ENCODE measurements around the gene CCNG1. TPM values are rescaled to one million over a fixed set of nuclear protein-coding genes. Genes with fewer than 3 reads are reported as not detected.

CCNG1 gene
- polyA plus RNA-seq, 1 experiment = 74.2 TPM

GRCh38 chr5:163433271-163433670 is 4.1 kb upstream of the CCNG1 start:
- CTCF ChIA-PET = interaction anchor here (1.1 kb wide), 1 partner anchor 25 kb away, joined by 3 read pairs; no protein-coding TSS in a partner anchor
- H3K36me3 ChIP-seq (ENCODE audit: control insufficient read depth, insufficient read depth, low read length) = no peaks in the 10 kb centered on the region
- POLR2A ChIA-PET = no interaction called here
- no peaks in the 10 kb centered on the region; the same call in 1 of the 2 replicates for H3K27me3 ChIP-seq (ENCODE audit: control insufficient read depth, insufficient read depth, low read length)
- DNase-seq (ENCODE audit: low read depth) = no peak
- no peak for TF ChIP-seq CTCF (IDR thresholded peaks at IDR 0.05; ENCODE audit: insufficient read depth, low read depth, low read length)
- no peak overlapping the region for H3K4me3 ChIP-seq (ENCODE audit: low read depth, low read length)

- TF ChIP-seq CTCF (IDR thresholded peaks at IDR 0.05; ENCODE audit: insufficient read depth, low read depth, low read length) = no peak
- CTCF ChIA-PET = interaction anchor here (0.6 to 1.1 kb wide), 2 partner anchors 13 to 26 kb away, joined by 3 read pairs; no protein-coding TSS in a partner anchor
- no peak for DNase-seq (ENCODE audit: low read depth)
- POLR2A ChIA-PET = no interaction called here
- Histone ChIP-seq H3K27me3 (ENCODE audit: control insufficient read depth, insufficient read depth, low read length) (no peaks in the 10 kb centered on the region; the same call in 1 of the 2 replicates), H3K36me3 (ENCODE audit: control insufficient read depth, insufficient read depth, low read length) (no peaks in the 10 kb centered on the region), H3K4me3 (ENCODE audit: low read depth, low read length) (no peak overlapping the region)
Measured at GRCh38 chr5:163434401-163434866, 3.0 kb upstream of the CCNG1 start.

GRCh38 chr5:163436515-163436914 is 880 bp upstream of the CCNG1 start:
- Histone ChIP-seq H3K27me3 (ENCODE audit: control insufficient read depth, insufficient read depth, low read length) (no peaks in the 10 kb centered on the region; the same call in 1 of the 2 replicates), H3K36me3 (ENCODE audit: control insufficient read depth, insufficient read depth, low read length) (no peaks in the 10 kb centered on the region; the same call in 1 of the 2 replicates), H3K4me3 (ENCODE audit: low read depth, low read length) (no peak overlapping the region)
- ChIA-PET CTCF (no interaction called here), POLR2A (no interaction called here)
- TF ChIP-seq CTCF (IDR thresholded peaks at IDR 0.05; ENCODE audit: insufficient read depth, low read depth, low read length) = no peak
- no peak for DNase-seq (ENCODE audit: low read depth)

GRCh38 chr5:163437011-163437308 is 435 bp upstream of the CCNG1 start:
- POLR2A ChIA-PET = interaction anchor here (1.1 kb wide), 1 partner anchor 22 kb away, joined by 3 read pairs; no protein-coding TSS in a partner anchor
- Histone ChIP-seq H3K4me3 (ENCODE audit: low read depth, low read length) (peak overlapping the region; percentile 95), H3K36me3 (ENCODE audit: control insufficient read depth, insufficient read depth, low read length) (no peaks in the 10 kb centered on the region; the same call in 1 of the 2 replicates), H3K27me3 (ENCODE audit: control insufficient read depth, insufficient read depth, low read length) (no peaks in the 10 kb centered on the region; the same call in 1 of the 2 replicates)
- CTCF ChIA-PET = interaction anchor here (1.0 kb wide), 1 partner anchor 23 kb away, joined by 3 read pairs; the partner anchor contains the start of gene NUDCD2
- no peak for DNase-seq (ENCODE audit: low read depth)
- no peak for TF ChIP-seq CTCF (IDR thresholded peaks at IDR 0.05; ENCODE audit: insufficient read depth, low read depth, low read length)

- CTCF ChIA-PET = interaction anchor here (2.1 kb wide), 1 partner anchor 31 kb away, joined by 7 read pairs; no protein-coding TSS in a partner anchor
- H3K27me3 ChIP-seq (ENCODE audit: control insufficient read depth, insufficient read depth, low read length) = no peaks in the 10 kb centered on the region; the same call in 1 of the 2 replicates
- TF ChIP-seq CTCF (IDR thresholded peaks at IDR 0.05; ENCODE audit: insufficient read depth, low read depth, low read length) = no peak
- peaks cover 1% of the 10 kb centered on the region for H3K36me3 ChIP-seq (ENCODE audit: control insufficient read depth, insufficient read depth, low read length)
- DNase-seq (ENCODE audit: low read depth) = no peak
- peak overlapping the region; percentile 95 for H3K4me3 ChIP-seq (ENCODE audit: low read depth, low read length)
- POLR2A ChIA-PET = no interaction called here
Measured at GRCh38 chr5:163439092-163439425, 1.7 kb downstream of the CCNG1 start.
